Measurements from ENCODE around the gene ANK2. TPM values are rescaled to one million over a fixed set of nuclear protein-coding genes. Genes with fewer than 3 reads are reported as not detected.

Gene ANK2
- 15.1 and 18.6 TPM in 2 replicates for total RNA-seq (2016; rRNA removed; fragmentation: Illumina TruSeq; extraction: Trizol)
- total RNA-seq (2016; cell fraction: cytosol; rRNA removed; fragmentation: Illumina TruSeq; extraction: Trizol; ENCODE audit: low read depth), result 1.2 TPM in 2 replicates
- 15.2 and 16.0 TPM in 2 replicates for total RNA-seq (2016; cell fraction: insoluble cytoplasmic fraction; rRNA removed; fragmentation: Illumina TruSeq; extraction: Trizol)
- total RNA-seq (2016; cell fraction: membrane; rRNA removed; fragmentation: Illumina TruSeq; extraction: Trizol), result 3.8 and 5.0 TPM in 2 replicates
- total RNA-seq (2016; cell fraction: nucleus; rRNA removed; fragmentation: Illumina TruSeq; extraction: Trizol), result 27.3 and 28.2 TPM in 2 replicates
- 1.6 and 2.7 TPM in 2 replicates for polyA plus RNA-seq (2011; rRNA removed)
- 1.6 and 1.7 TPM in 2 replicates for polyA plus RNA-seq (2011; cell fraction: cytosol; rRNA removed)
- 7.1 and 7.4 TPM in 2 replicates for polyA plus RNA-seq (2011; cell fraction: nucleus; rRNA removed)
- 6.0 and 6.3 TPM in 2 replicates for polyA plus RNA-seq (2012)
- polyA plus RNA-seq (2016; cell fraction: cytosol; fragmentation: Illumina TruSeq; extraction: Trizol; ENCODE audit: low read depth), result 0.18 and 0.53 TPM in 2 replicates
- polyA plus RNA-seq (2016; cell fraction: insoluble cytoplasmic fraction; fragmentation: Illumina TruSeq; extraction: Trizol; ENCODE audit: low read depth), result 5.7 and 5.9 TPM in 2 replicates
- 0.66 and 0.73 TPM in 2 replicates for polyA plus RNA-seq (2016; cell fraction: membrane; fragmentation: Illumina TruSeq; extraction: Trizol; ENCODE audit: low read depth)
- 10.5 and 11.2 TPM in 2 replicates for polyA plus RNA-seq (2016; cell fraction: nucleus; fragmentation: Illumina TruSeq; extraction: Trizol; ENCODE audit: insufficient read depth, low read depth)
- 0.05 and 14.9 TPM in 2 replicates for polyA minus RNA-seq (2011; rRNA and poly(A)+ RNA removed; ENCODE audit: low replicate concordance)
- polyA minus RNA-seq (2011; cell fraction: cytosol; rRNA and poly(A)+ RNA removed), result 5.3 and 8.7 TPM in 2 replicates
- 42.0 and 54.6 TPM in 2 replicates for polyA minus RNA-seq (2011; cell fraction: nucleus; rRNA and poly(A)+ RNA removed)
- Bru-seq, nascent RNA, result percentile 43 among the genes with signal in this experiment
- BruChase-seq, experiment 1, labeled RNA remaining after a 6-hour chase, result percentile 41 among the genes with signal in this experiment
- percentile 39 among the genes with signal in this experiment for BruChase-seq, experiment 2, labeled RNA remaining after a 2-hour chase
- long read RNA-seq, experiment 1, partial matches to known transcripts, result 2 of 3 reads
- long read RNA-seq, experiment 1, other reads (novel, unspliced or antisense), result 1 of 3 reads
- long read RNA-seq, experiment 2, partial matches to known transcripts, result 0 of 5 reads
- long read RNA-seq, experiment 2, other reads (novel, unspliced or antisense), result 5 of 5 reads

- no peak for FAIRE-seq
- POLR2A ChIA-PET, result no interaction called here
These were observed at the start of gene ANK2 for GRCh38 chr4:113049421-113050370. ANK2 (plus strand) TSS chr4:113049653; CDS start chr4:113049729, 76 bp downstream.

More at GRCh38 chr4:113049421-113050370, at the start of gene ANK2:
- H3K4me2 ChIP-seq (ENCODE audit: low read depth, low read length), result no peak within 1 kb of the TSS
- CTCF ChIA-PET (ENCODE audit: low intra/inter-chr PET ratio, low total read pairs), result no interaction called here
- ATAC-seq (no peak), DNase-seq (ENCODE audit: low spot score) (no peak)
- no peak for TF ChIP-seq DDIT3 (CRISPR knock-in tag; IDR thresholded peaks at IDR 0.05)
- intact Hi-C loops (cut with micrococcal nuclease; ENCODE audit: unreplicated experiment) (no loop called here), in situ Hi-C loops (cut with HindIII; ENCODE audit: extremely low pct_ligation_motif_present, low pct_unique_long_range_greater_than_20kb) (no loop called here)
- no peak within 1 kb of the TSS for H2AFZ ChIP-seq (ENCODE audit: low read length)
- no peak within 1 kb of the TSS for H3K4me3 ChIP-seq (replicated peaks in 1 of 3; ENCODE audit: insufficient read depth in 1 of 3, low read depth in 2 of 3, low read length in 3 of 3)
- H3K4me1 ChIP-seq (ENCODE audit: insufficient read depth, low read length), result no peaks in the 10 kb centered on the region
- no peak within 1 kb of the TSS for H3K9ac ChIP-seq (ENCODE audit: insufficient read depth, low read depth, low read length)
- no TSS peak for BruUV-seq (replicated peaks)
- no peaks in the 10 kb centered on the region for H3K9me3 ChIP-seq (ENCODE audit: low read length)
- H3K27me3 ChIP-seq (ENCODE audit: control insufficient read depth in 1 of 2, insufficient read depth in 2 of 2, low read length in 2 of 2), result peaks cover 0 to 3% of the 10 kb centered on the region in 2 experiments; a peak in 2 of 5 replicates
- no peak within 1 kb of the TSS for H3K27ac ChIP-seq (ENCODE audit: extremely low read length, insufficient read depth, low read length)
- H3K79me2 ChIP-seq (ENCODE audit: insufficient read depth, low read length), result no peaks in the 10 kb centered on the region
- no peaks in the 10 kb centered on the region for H3K36me3 ChIP-seq (replicated peaks in 1 of 2; ENCODE audit: control insufficient read depth in 1 of 2, insufficient read depth in 2 of 2, low read length in 2 of 2)
- no peaks in the 10 kb centered on the region for H4K20me1 ChIP-seq (ENCODE audit: insufficient read depth, low read length)
- WGBS (ENCODE audit: low lambda C conversion rate), result 11% methylated on average over 20 of the region's 20 CpGs
